Activated CD4-positive, CD25-positive, alpha-beta regulatory T cell treated with anti-CD3 and anti-CD28 coated beads, Interleukin-2, amount 50 U/mL, for 72 hours (primary cell): ENCODE measurements around the gene INPP4B.
"Not testable (repeated sequence)": the region's sequence is repeated elsewhere in the genome, so short reads cannot be mapped to it uniquely, and the experiment has no call there.

Experiments
- DNase-seq: peaks from one replicate; pipeline ENCODE4 v3.0.0; 2021

The INPP4B gene

DNA sequence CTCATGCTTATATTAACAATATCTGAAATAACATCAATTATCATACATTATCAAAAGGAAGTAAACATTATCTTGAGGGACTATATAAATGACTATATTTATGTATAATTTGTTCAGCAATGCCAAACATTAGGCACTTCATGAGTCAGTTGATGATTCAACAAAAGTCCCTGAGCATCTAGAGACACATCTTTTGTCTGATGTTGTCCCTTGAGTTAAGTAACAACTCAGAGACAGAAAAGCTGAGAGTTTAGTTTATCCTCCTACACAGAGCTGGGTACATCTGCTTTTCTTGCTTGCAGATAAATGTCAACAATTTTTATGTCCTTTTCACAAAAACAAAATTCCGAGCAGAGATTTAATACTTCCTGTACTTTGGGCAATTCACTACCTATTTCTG, 311.1 kb downstream of the INPP4B start:
- no peak for DNase-seq

DNA sequence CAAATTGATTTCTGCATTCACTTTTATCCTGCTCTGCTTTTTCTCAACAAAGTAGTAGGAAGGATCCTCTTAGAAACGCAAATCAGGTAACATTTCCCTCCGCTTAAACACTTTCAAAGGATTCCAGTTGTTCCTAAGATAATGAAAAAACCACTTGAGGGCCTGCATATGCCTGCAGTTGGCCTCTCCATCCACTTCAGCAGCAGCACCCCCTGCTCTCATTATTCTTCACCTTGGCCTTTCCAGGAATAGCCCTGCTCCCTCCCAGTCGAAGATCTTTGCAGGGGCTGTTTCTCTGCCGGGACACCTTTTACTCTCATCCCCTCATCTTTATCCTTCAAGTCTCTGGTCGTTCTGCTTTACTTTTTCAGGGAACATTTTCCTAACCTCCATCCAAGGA, 314.0 kb downstream of the INPP4B start:
- DNase-seq: no peak

DNA sequence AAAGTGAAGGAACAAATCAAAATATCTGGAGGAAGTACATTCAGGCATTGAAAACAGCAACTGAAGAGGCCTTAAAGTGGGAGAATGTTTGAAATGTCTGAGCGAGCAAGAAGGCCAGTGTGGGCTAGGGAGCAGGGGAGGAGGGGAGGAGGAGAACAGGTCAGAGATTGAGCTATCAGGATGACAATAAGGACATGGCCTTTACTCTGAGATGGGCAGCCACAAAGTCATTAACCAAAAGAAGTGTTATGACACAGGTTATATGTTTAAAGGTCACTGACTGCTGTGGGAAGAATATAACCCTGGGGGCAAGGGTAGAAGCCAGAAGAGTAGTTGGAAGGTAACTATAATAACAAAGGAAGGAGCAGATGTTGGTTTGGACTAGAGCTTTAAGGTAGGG, 315.4 kb downstream of the INPP4B start:
- DNase-seq: no peak

DNA sequence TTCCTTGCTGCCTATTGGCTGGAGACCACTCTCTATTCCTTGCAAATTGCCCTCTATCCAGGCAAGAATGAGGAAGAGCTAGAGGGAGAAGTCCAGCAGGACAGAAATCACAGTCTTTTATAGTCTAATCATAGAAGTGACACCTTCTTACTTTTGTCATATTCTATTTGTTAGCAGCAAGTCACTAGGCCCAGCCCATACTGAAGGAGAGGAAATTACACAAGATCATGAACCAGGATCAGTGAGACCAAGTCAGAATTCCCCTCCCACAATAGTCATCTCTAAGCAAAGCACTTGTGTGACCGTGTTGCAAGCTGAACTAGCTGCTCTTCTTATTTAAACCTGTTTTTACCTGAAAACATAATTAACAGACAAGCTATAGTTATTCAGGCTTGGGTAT, 317.7 kb downstream of the INPP4B start:
- DNase-seq: no peak

DNA sequence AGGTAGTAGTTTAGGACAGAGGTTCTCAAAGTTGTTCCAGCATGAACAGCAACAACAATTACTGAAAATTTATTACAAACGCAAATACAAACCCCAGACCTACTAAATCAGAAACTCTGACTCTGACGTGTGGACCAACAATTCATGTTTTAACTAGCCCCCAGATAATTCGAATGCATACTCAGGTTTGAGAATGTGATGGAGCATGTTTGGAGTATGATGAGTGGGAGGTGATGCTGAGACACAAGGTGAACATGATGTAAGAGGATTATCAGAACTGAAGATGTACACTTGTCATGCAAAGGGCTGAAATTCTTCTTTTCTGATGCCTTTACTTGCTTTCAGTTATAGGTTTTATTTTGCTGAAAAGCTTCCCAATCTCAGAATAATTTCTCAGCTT, 323.0 kb downstream of the INPP4B start:
- no peak for DNase-seq

DNA sequence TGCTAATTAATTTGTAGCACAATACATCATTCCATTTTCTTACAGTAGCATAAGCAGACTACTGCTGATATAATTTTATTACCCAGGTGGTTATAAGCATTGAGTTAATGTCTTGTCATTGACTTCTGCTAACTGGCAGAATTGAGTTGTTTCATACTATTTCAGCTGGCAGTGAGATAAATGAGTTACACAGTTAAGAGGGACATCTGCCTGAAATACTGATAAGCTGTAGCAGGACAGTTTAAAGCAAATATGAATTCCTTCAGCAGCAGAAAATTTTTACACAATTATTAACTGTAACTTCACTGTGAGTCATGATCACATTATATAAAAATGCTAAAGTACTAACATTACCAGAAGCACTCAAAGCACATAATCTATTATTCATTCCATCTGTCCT, 326.8 kb downstream of the INPP4B start:
- no peak for DNase-seq

DNA sequence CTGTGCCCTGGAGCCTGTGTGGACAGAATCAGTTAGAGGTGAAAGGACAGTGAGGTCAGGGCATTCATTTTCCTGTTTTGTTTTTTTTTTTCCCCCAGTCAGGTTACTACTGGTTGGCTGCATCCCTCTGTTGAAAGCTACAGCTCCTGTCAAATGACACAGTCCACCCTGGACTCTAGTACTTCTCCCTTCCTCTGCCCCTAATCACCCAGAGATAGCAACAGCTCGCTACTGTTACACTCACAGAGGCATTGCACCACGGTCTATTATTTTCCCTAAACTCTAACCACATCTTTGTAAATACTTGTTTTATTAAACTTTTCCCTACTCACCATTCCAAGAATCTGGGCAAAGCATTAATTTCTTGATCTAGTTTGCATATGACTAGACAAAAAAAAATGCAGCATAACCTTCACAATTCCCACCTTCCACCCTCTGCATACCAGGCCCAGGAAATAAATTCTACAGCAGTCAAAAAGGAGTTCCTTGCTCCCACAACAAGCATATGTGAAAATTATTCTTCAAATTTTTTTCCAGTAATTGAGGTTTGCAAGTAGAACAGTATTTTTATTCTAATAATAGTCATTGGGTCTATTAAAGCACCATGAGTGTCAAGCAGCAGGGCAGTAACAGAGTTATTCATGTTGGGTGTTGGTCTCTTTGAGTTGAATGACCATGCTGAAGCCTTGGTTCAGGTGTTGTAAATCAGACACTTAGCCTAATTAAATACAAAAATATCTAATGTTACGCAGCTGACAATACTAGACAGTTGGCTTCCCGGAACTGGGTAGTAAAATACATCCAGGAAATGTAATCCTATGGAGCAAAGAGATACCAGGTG, 329.2 kb downstream of the INPP4B start:
- no peak for DNase-seq

DNA sequence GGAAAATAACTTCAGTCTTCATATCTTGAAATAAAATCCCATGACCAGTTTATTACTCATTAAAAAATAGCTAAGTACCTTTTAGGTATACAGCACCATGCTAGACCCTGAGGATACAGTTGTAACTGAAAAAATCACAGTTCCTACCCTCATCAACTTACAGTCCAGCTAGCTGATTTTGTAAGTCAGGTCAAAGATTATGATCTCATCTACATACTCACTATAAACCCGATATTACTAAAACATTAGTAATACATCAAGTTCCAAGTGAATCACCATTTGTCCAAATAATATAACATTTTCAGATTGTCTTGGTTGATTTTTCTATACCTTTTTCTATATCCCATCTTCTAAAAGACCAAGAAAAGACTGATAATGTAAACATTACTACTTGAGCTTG, 333.9 kb downstream of the INPP4B start:
- no peak for DNase-seq

DNA sequence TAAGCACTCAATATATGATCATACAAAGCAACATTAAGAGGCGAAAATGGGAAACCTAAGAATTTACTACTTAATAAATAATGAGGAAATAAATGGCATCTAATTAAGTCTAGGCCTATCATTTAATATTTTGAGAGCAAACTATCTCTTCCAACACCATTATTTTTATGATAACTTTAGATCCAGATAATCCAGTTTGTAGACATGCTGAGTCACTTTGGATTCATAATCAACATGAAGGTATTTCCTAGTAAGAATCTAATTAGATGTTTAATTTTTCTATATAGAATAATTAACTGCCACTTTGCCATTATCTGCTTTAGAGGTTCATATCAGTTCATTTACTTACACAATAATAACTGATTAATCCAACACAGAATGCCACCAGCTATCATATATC, 336.2 kb downstream of the INPP4B start:
- DNase-seq: no peak

DNA sequence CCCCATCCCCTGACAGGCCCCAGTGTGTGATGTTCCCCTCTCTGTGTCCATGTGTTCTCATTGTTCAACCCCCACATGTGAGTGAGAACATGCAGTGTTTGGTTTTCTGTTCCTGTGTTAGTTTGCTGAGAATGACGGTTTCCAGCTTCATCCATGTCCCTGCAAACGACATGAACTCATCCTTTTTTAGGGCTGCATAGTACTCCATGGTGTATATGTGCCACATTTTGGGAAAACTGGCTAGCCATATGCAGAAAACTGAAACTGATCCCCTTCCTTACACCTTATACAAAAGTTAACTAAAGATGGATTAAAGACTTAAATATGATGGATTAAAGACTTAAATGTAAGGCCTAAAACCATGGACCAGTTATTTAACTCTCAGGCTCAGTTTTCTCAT, 336.7 kb downstream of the INPP4B start:
- DNase-seq: not testable (repeated sequence)

DNA sequence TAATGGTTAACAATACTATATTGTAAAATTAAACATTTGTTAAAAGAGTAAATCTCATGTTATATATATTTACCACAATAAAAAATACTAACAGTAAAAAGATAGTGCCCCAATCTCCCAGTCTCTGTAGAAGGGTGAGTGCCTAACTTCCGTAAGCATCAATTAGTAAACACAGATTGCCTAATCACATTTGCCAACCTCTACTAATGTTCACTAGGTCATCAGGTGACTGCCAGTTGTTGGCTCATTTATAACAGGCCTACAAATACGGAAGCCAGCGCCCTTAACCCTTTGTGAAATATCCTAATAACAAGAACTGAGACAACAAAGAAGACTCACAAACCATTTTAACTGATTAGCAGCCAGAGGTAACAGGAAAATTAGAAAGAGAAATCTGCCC, 345.1 kb downstream of the INPP4B start:
- DNase-seq: no peak

DNA sequence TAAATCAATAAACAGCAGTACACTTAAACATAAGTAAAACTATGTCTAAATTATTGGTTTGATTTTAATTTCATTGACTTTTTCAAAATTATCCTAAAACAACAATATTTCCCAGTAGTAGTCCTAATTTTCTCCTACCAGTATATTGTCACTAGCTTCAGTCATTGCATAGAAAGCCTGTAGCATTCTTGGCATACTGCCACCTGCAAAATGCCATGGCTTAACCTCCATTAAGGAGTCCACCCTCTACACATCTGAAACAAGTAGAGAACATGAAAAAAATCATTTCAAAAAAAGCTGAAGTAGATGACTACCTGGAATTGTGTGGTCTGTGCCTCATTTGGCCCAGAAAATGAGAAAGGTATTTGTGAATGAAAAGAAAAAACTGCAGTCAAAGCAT, 348.5 kb downstream of the INPP4B start:
- DNase-seq: no peak

DNA sequence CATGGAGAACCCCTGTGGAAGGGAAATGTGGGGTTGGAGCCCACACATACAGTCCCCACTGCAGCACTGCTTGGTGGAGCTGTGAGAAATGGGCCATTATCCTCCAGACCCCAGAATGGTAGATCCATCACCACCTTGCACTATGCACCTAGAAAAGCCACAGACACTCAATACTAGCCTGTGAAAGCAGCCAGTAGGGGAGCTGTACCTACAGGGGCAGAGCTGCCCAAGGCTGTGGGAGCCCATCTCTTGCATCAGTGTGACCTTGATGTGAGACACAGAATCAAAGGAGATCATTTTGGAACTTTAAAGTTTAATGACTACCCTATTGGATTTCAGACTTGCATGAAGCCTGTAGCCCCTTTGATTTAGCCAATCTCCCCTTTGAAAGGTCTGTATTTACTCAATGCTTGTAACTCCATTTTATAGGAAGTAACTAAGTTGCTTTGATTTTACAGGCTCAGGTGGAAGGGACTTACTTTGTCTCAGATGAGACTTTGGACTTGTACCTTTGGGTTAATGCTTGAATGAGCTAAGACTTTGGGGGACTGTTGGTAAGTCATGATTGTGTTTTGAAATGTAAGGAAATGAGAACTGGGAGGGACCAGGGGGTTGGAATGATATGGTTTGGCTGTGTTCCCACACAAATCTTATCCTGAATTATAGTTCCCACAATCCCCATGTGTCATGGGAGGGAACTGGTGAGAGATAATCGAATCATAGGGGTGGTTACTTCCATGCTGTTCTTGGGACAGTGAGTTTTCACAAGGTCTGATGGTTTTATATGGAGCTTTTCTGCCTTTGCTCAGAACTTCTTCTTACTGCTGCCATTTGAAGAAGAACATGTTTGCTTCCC, 352.6 kb downstream of the INPP4B start:
- DNase-seq: no peak

DNA sequence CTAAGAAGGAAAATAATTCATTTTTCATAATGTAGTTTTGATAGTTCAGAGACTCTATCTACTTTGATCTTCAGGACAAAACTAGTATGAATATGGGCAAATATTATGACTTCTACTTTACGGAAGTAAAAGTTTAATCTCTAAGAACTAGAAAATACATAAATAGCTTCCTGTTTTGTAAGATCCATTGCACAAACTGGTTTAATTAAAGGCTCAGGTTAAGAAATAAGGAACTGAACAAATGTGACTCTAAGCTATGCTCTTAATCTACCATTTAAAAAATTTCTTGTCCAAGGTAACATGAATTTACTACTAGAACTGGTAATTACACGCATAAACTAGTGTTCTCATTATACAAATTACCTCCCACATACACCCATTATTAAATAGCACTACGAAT, 360.6 kb downstream of the INPP4B start:
- no peak for DNase-seq

DNA sequence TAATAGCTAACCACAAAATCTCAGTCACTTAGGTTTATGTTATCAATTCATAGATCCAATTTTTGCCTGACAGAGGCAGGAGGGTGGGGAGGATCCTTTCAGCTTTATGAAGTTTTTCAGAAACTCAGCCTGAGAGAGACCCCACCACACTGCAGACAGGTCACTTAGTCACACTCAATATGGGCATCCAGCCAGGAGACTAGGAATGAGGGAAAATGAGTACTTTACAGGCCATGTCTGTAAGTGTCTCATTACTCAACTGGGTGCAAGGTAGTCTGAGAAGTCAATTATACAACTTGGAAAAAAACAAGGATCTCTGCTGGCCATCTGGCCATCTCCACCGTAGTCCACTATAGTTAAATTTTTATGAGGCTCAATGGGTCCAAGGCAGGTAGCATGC, 365.9 kb downstream of the INPP4B start:
- DNase-seq: no peak

DNA sequence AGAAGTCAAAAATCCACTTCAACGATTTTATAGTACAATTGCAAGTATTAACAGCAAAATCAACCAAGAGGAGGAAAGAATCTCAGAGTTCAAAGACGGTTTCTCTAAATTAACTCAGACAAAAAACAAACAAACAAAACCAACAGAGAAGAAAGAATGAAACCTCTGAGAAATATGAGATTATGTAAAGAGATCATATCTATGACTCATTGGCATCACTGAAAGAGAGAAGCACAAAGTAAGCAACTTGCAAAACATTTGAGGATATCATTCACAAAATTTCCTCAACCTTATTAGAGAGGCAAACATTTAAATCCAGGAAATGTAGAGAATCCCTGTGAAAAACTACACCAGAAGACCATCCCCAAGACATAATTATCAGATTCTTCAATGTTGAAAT, 370.4 kb downstream of the INPP4B start:
- DNase-seq: no peak

DNA sequence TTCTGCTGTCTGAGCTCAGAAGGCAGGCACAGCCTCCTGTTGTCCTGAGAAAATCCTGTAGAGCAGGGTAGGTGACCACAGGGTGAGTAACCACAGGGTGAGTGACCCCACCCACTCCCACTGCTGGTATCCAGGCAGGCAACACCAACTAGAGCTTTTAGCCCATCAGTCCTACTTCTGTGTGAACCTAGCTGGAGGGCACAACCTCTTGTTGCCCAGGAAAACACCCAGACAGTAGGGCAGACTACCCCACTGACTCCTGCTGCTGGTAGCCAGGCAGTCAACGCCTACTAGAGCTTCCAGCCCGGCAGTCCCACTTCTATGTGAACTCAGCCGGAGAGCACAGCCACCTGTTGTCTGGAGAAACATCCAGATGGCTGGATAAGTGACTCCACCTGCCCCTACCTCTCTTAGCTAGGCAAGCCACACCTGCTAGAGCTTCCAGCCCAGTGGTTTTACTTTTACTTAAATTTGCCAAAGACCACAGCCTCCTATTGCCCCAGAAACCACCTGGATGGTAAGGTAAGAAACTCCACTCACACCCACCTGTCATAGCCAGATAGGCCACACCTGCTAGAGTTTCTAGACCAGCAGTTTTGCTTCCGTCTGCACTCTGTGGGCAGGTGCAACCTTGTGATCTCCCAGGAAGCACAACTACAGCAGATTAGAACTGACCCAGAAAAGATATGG, 371.6 kb downstream of the INPP4B start:
- no peak for DNase-seq

DNA sequence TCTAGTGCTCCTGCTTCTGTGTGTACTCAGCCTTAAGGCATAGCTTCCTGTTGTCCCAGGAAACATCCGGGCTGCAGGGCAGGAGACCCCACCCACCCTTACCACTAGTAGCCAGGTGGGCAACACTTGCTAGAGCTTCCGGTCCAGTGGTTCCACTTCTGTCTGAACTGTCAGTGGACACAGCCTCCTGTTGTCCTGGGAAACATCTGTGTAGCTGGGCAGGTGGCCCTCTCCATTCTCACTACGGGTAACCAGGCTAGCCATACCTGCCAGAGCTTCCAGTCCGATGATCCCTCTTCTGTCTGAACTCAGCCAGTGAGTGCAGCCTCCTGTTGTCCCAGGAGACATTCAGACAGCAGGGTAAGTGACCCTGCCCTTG, 372.2 kb downstream of the INPP4B start:
- DNase-seq: no peak

DNA sequence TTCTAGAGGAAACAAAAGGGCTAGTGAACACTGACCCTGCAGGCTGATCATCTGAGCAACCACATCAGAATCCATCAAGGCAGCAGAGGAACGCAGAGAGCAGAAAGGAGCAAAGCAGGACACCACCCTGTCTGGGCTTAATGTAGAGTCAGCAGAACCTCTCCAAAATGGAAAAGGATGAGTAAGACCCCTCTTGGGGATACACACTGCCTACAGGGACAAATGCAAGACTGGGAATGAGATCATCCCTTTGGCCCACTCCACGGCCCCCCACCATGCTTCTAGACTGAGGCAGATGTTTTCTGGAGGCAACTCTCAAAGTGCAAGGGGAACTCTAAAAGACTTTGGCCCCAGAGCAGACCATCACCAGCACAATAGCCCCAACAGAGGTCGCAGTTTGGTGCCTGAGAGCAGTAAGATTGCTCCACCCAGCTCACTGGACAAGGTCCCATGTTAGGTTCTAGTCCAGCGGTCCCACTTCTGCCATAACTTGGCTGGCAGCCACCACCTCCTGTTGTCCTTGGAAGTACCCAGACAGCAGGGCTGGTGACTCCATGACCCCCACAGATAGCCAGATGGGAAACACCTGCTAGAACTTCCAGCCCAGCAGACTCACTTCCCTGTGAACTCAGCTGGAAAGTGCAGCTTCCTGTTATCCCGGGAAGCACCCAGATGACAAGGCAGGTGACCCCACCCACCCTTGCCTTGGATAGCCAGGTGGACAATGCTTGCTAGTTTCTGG, 372.7 kb downstream of the INPP4B start:
- no peak for DNase-seq

DNA sequence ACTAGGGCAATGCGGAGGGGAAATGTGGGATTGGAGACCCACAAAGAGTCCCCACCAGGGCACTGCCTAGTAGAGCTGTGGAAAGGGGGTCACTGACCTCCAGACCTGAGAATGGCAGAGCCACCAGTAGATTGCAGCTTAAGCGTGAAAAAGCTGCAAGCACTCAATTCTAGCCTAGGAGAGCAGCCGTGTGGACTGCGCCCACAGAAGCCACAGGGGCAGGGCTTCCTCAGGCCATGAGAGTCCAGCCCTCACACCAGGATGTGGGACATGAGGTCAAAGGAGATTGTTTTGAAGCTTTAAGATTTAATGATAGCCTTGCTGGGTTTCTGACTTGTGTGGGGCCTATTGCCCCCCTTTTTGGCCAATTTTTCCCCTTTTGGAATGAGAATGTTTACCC, 379.0 kb downstream of the INPP4B start:
- no peak for DNase-seq

DNA sequence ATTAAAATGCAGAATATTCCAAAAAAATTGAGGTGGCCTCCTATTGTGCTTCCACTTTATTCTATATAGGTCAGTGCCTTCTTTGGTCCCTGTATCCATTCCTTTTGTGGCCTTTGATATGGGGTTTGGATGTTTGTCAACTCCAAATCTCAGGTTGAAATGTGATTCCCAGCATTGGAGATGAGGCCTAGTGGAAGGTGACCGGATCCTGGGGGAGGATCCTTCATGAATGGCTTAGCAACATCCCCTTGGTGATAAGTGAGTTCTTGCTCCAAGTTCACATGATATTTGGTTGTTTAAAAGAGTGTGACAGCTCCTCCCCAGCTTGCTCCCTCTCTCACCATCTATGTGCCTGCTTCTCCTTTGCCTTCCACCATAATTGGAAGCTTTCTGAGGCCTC, 380.6 kb downstream of the INPP4B start:
- no peak for DNase-seq

DNA sequence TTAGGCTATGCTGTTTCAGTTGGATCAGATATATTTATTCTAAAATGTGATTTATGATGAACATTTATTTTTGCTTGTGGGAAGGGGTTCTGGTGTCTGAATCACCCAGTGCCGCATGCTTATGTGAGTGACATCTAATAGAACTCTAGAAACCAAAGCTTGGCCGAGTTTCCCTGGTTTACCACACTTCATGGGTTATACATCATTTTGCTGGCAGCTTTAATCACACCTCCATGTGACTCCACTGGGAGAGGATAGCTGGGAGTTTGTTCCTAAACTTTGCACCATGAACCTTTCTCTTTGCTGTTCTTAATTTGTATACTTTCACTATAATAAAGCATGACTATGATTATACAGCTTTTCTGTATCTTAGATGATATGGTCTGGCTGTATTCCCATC, 382.9 kb downstream of the INPP4B start:
- no peak for DNase-seq
